A549 (cell line): ENCODE results near the gene ARGLU1. TPM values are rescaled to one million over a fixed set of nuclear protein-coding genes. Genes with fewer than 3 reads are reported as not detected.

ENCODE experiments used
- ATAC-seq, 2 experiments: fragments of 200-7000 bp in 1 of 2; fragments of >200 bp in 1 of 2; cut with Nextera tagmentation in 1 of 2; cut with Tn5 transposase in 1 of 2; 3 replicates each; pipeline versions ENCODE4 v1.8.0 to v1.9.1; 2018 to 2020; ENCODE audit warnings: mild to moderate bottlenecking in 1 of 2, moderate library complexity in 1 of 2
- CTCF ChIA-PET: fragments of 300-600 bp; sonication (Branson Sonifier 250); formaldehyde crosslinking; extraction: SDS; loops from one replicate; lab custom pipeline; 2021; ENCODE audit warnings: antibody characterized with exemption, inconsistent platforms; lab: Yijun Ruan, JAX
- POLR2A ChIA-PET: fragments of 350-600 bp; formaldehyde crosslinking; extraction: SDS; loops from one replicate; lab custom pipeline; 2021; ENCODE audit warnings: antibody characterized with exemption, inconsistent platforms; lab: Yijun Ruan, JAX
- DNase-seq, 2 experiments: peaks; one replicate each; pipeline versions ENCODE4 v3.0.0 to v3.0.0-alpha.2; 2011 to 2016; ENCODE audit warnings: low read depth in 1 of 2, low spot score in 1 of 2
- FAIRE-seq: peaks from 2 replicates; lab custom pipeline; 2011; peaks lifted over from hg19 to GRCh38; lab: Jason Lieb, UNC
- H3K27ac ChIP-seq, 2 experiments: fragments of >200 bp; sonication (Bioruptor Twin); formaldehyde crosslinking; 3 replicates each; pipeline ENCODE4 v1.5.1; 2016 to 2017
- H3K4me1 ChIP-seq: fragments of >200 bp; sonication (Bioruptor Twin); formaldehyde crosslinking; 3 replicates; pipeline ENCODE4 v1.6.1; 2016
- H3K4me2 ChIP-seq: fragments of >200 bp; sonication (Bioruptor Twin); formaldehyde crosslinking; 3 replicates; pipeline ENCODE4 v1.6.1; 2016
- H3K4me3 ChIP-seq: fragments of >200 bp; sonication (Bioruptor Twin); formaldehyde crosslinking; 3 replicates; pipeline ENCODE4 v1.5.1; 2016
- H3K9me3 ChIP-seq: fragments of >200 bp; sonication (Bioruptor Twin); formaldehyde crosslinking; 3 replicates; pipeline ENCODE4 v1.6.1; 2016
- BCL3 ChIP-seq: fragments of >200 bp; sonication (Bioruptor Twin); formaldehyde crosslinking; IDR thresholded peaks from 3 replicates; pipeline ENCODE4 v1.6.1; 2016
- BHLHE40 ChIP-seq: IDR thresholded peaks from 2 replicates; pipeline ENCODE4 v1.6.1; 2012; ENCODE audit warnings: low read depth, low read length, inconsistent platforms
- CEBPB ChIP-seq, 2 experiments: fragments of >200 bp in 1 of 2; sonication (Bioruptor Twin) in 1 of 2; formaldehyde crosslinking in 1 of 2; IDR thresholded peaks; 2 replicates each; pipeline ENCODE4 v1.6.1; 2012 to 2016
- CHD2 ChIP-seq: fragments of 150-350 bp; IDR thresholded peaks from 2 replicates; pipeline ENCODE4 v1.6.1; 2014; ENCODE audit warnings: low read length; ENCODE audit not compliant: partially characterized antibody
- E2F6 ChIP-seq: IDR thresholded peaks from 2 replicates; pipeline ENCODE4 v1.6.1; 2012; ENCODE audit warnings: low read depth, borderline replicate concordance
- EHF ChIP-seq: fragments of 250-450 bp; sonication (Bioruptor Pico); IDR thresholded peaks from 2 replicates; pipeline ENCODE4 v1.5.0; 2020; ENCODE audit warnings: mild to moderate bottlenecking
- FOXS1 ChIP-seq: fragments of 250-450 bp; sonication (Bioruptor Pico); IDR thresholded peaks from 2 replicates; pipeline ENCODE4 v1.5.0; 2020; ENCODE audit warnings: mild to moderate bottlenecking, moderate library complexity
- HDAC2 ChIP-seq: fragments of 200-600 bp; sonication (generic); IDR thresholded peaks from 2 replicates; pipeline ENCODE4 v1.6.1; 2016
- HOXA7 ChIP-seq: fragments of 250-450 bp; sonication (Bioruptor Pico); IDR thresholded peaks from 2 replicates; pipeline ENCODE4 v1.5.0; 2020; ENCODE audit warnings: mild to moderate bottlenecking, moderate library complexity
- HOXB13 ChIP-seq: fragments of 250-450 bp; sonication (Bioruptor Pico); IDR thresholded peaks from 2 replicates; pipeline ENCODE4 v1.5.0; 2020; ENCODE audit warnings: low read depth, mild to moderate bottlenecking, moderate library complexity
- JUN ChIP-seq, 2 experiments: fragments of >200 bp; sonication (Bioruptor Twin); formaldehyde crosslinking; IDR thresholded peaks; 2 replicates in 1 of 2; 3 replicates in 1 of 2; pipeline ENCODE4 v1.6.1; 2016 to 2017
- KDM5A ChIP-seq: fragments of 200-600 bp; sonication (generic); IDR thresholded peaks from 2 replicates; pipeline ENCODE4 v1.6.1; 2016; ENCODE audit warnings: antibody characterized with exemption, mild to moderate bottlenecking
- MAX ChIP-seq: IDR thresholded peaks from 2 replicates; pipeline ENCODE4 v1.6.1; 2012
- MAZ ChIP-seq: fragments of 150-350 bp; IDR thresholded peaks from 2 replicates; pipeline ENCODE4 v1.6.1; 2014; ENCODE audit warnings: antibody characterized with exemption, low read depth, low read length, borderline replicate concordance
- MYC ChIP-seq: IDR thresholded peaks from 2 replicates; pipeline ENCODE4 v1.6.1; 2012; ENCODE audit warnings: mild to moderate bottlenecking, inconsistent platforms, low read length, improper control_type of control experiment, borderline replicate concordance
- PBX3 ChIP-seq: IDR thresholded peaks from 2 replicates; pipeline ENCODE4 v1.6.1; 2012
- POLR2A ChIP-seq: IDR thresholded peaks from 2 replicates; pipeline ENCODE4 v1.6.1; 2012; ENCODE audit warnings: mild to moderate bottlenecking, low read length
- RAD21 ChIP-seq, 2 experiments: fragments of >200 bp in 1 of 2; sonication (Bioruptor Twin) in 1 of 2; formaldehyde crosslinking in 1 of 2; IDR thresholded peaks in 1 of 2; conservative IDR thresholded peaks in 1 of 2; 2 replicates in 1 of 2; 3 replicates in 1 of 2; pipeline ENCODE4 v1.6.1; 2012 to 2018; ENCODE audit warnings: inconsistent platforms in 1 of 2
- RNF2 ChIP-seq: fragments of 200-600 bp; sonication (generic); IDR thresholded peaks from 2 replicates; pipeline ENCODE4 v1.6.1; 2016; ENCODE audit warnings: low read depth, mild to moderate bottlenecking, antibody characterized with exemption, moderate library complexity, borderline replicate concordance
- ZC3H11A ChIP-seq: fragments of 450-650 bp; IDR thresholded peaks from 2 replicates; pipeline ENCODE4 v1.6.1; 2014; ENCODE audit warnings: antibody characterized with exemption, mild to moderate bottlenecking
- WGBS: methylation state at CpG from one replicate; pipeline ENCODE4 v1.1.6; 2017; ENCODE audit errors: missing lambda C conversion rate; 5-methylcytosine and 5-hydroxymethylcytosine counted together
- polyA plus RNA-seq, 4 experiments: library from polyadenylated mRNA; depleted of rRNA in 3 of 4; stranded (reverse); fragments of >200 nt; fragmentation: RNase III in 1 of 4; extraction: RNeasy Plus Mini Kit Qiagen cat#74134 plus additional on column Dnase treatment in 1 of 4; gene quantifications; 2 replicates in 3 of 4; 3 replicates in 1 of 4; pipeline ENCODE4 v1.2.3, GENCODE V29; 2011 to 2017
- TF ChIP-seq, protein P1 (sequence below): fragments of >200 bp; sonication (Bioruptor Twin); formaldehyde crosslinking; IDR thresholded peaks from 2 replicates; pipeline ENCODE4 v1.6.1; 2016

ARGLU1 gene
- polyA plus RNA-seq, 2 of the 4 experiments (the other 2 are of a cell fraction), result 67.2 to 137 TPM

DNA sequence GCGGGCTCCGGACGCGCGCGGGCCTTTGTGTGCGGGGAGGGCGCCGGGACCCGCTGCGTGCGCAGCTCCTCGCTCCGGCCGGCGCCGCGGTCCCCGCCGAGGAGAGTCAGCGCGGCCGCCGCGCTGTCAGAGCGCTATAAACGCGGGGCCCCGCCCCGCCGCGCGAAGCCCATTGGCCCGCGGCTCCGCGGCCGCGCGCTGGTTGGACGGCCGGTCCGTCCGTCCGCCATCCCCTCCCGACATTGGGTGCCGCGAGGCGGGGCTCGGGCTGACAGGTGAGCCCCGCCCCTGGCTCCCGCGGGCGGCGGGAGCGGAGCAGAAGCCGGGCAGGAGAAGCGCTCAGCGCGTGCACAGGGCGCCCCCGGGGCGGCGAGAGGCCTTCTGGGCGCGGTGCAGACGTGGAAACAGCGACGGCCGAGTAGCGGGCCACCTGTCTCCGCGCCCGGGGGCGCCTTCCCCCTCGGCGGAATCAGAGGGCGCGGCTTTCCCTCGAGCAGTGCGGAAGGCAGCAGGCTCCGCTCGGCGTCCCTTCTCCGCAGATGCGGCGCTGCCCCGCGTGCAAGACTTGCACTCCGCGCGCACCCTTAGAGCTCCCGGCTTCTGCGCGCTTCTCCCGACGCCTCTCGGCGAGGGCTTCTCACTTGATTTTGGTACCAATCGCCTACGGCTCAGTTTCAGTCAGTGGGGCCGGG, 32.2 kb downstream of the ARGLU1 start, which contains the start of gene EFNB2:
TSS of gene EFNB2 (minus strand) at position 111 of the 692 bp plus-strand sequence. CDS start 698 bp downstream, outside the sequence.
- peak; percentile 83 for DNase-seq
- H3K4me2 ChIP-seq, result peak within 1 kb of the TSS; percentile 100
- H3K4me3 ChIP-seq, result peak within 1 kb of the TSS; percentile 59
- CTCF ChIA-PET, result interaction anchor here (0.7 to 2.4 kb wide), 21 partner anchors 8 to 1969 kb away, joined by 3 to 24 read pairs (median 4); no protein-coding TSS in a partner anchor
- TF ChIP-seq HOXB13 (CRISPR knock-in tag) (no peak), POLR2A (peak; percentile 40), JUN (IDR thresholded peaks at IDR 0.05) (peak in 1 of 2 experiments; percentile 23; a peak in 1 of 5 replicates), PBX3 (peak; percentile 69; the same call in 1 of the 2 replicates), RNF2 (peak; percentile 91), MAX (peak; percentile 68; the same call in 1 of the 2 replicates), BCL3 (0 out of 3 replicates have a peak, but pooled peaks have one; percentile 21), MAZ (no peak), EHF (no peak), E2F6 (peak; percentile 44), MYC (no peak), RAD21 (conservative IDR thresholded peaks at IDR 0.05 in 1 of 2, IDR thresholded peaks at IDR 0.05 in 1 of 2) (no peak), HDAC2 (no peak), CEBPB (IDR thresholded peaks at IDR 0.05) (no peak), ZC3H11A (no peak), CHD2 (no peak)
- no peaks in the 10 kb centered on the region for H3K9me3 ChIP-seq
- POLR2A ChIA-PET, result interaction anchor here (0.5 to 1.8 kb wide), 2 partner anchors 32 to 580 kb away, joined by 3 to 5 read pairs; partner anchors contain the start of gene ARGLU1
- H3K4me1 ChIP-seq, result no peaks in the 10 kb centered on the region
- H3K27ac ChIP-seq, result peak within 1 kb of the TSS in 1 of 2 experiments; percentile 68; a peak in 3 of 6 replicates
- FAIRE-seq, result no peak
- peak; percentile 93 to 95 for ATAC-seq
- WGBS, result 3% methylated on average over 17 of the region's 102 CpGs

- DNase-seq (peak in 1 of 2 experiments; percentile 17), ATAC-seq (peak; percentile 3 to 45; a peak in 4 of 6 replicates), FAIRE-seq (no peak)
- TF ChIP-seq BHLHE40 (no peak), FOXS1 (no peak), KDM5A (no peak), HOXA7 (no peak), PBX3 (no peak), HDAC2 (no peak)
- TF ChIP-seq, protein P1, sequence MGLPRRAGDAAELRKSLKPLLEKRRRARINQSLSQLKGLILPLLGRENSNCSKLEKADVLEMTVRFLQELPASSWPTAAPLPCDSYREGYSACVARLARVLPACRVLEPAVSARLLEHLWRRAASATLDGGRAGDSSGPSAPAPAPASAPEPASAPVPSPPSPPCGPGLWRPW, result no peak
- Histone ChIP-seq H3K27ac (peak overlapping the region in 1 of 2 experiments; percentile 68; a peak in 2 of 6 replicates), H3K4me1 (no peaks in the 10 kb centered on the region), H3K4me3 (peak overlapping the region; percentile 59), H3K9me3 (no peaks in the 10 kb centered on the region), H3K4me2 (peak overlapping the region; percentile 100)
- CTCF ChIA-PET, result interaction anchor here (1.0 to 1.4 kb wide), 3 partner anchors 28 to 1124 kb away, joined by 3 to 5 read pairs (median 3); no protein-coding TSS in a partner anchor
- WGBS, result 5% methylated on average over 19 of the region's 121 CpGs
- POLR2A ChIA-PET, result interaction anchor here (1.8 kb wide), 1 partner anchor 33 kb away, joined by 5 read pairs; the partner anchor contains the start of gene ARGLU1
These were observed 33.0 kb downstream of the ARGLU1 start for GRCh38 chr13:106534639-106535551.
